D721Med (cell line): Measurements from ENCODE around the gene CALHM5.

Experiments used
- DNase-seq: peaks from one replicate; pipeline ENCODE4 v3.0.0; 2011; ENCODE audit warnings: low spot score; ENCODE audit not compliant: insufficient read length
- FAIRE-seq: peaks from 2 replicates; lab custom pipeline; 2011; peaks lifted over from hg19 to GRCh38; lab: Jason Lieb, UNC
- TF ChIP-seq, protein P1 (sequence below): IDR thresholded peaks from 2 replicates; pipeline ENCODE4 v1.5.1; 2012; ENCODE audit warnings: mild to moderate bottlenecking, control low read depth; ENCODE audit not compliant: insufficient read depth; ENCODE audit errors: missing control alignments

The CALHM5 gene

DNA sequence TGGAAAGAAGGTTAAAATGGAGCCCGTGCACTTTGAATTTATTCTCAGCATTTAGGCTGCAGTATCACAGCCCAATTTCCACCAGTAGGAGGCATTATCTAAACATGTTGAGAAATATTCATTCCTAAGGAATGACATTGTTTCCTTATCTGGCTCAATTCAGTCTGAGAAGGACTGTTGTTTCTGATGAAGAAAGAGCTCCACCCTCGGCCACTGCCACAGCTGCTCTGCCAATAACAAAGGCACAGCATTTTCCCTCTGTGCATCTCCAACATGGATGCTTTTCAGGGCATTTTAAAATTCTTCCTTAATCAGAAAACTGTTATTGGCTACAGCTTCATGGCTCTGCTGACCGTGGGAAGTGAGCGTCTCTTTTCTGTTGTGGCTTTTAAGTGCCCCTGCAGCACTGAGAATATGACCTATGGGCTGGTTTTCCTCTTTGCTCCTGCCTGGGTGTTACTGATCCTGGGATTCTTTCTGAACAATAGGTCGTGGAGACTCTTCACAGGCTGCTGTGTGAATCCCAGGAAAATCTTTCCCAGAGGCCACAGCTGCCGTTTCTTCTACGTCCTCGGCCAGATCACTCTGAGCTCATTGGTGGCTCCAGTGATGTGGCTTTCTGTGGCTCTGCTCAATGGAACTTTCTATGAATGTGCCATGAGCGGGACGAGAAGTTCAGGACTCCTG, at the start of gene CALHM5:
Gene CALHM5, plus strand, starts transcription at position 216 of the 687 bp plus-strand sequence. Its CDS starts 58 bp downstream, at position 274.
- DNase-seq (no peak), FAIRE-seq (no peak)
- TF ChIP-seq, protein P1, sequence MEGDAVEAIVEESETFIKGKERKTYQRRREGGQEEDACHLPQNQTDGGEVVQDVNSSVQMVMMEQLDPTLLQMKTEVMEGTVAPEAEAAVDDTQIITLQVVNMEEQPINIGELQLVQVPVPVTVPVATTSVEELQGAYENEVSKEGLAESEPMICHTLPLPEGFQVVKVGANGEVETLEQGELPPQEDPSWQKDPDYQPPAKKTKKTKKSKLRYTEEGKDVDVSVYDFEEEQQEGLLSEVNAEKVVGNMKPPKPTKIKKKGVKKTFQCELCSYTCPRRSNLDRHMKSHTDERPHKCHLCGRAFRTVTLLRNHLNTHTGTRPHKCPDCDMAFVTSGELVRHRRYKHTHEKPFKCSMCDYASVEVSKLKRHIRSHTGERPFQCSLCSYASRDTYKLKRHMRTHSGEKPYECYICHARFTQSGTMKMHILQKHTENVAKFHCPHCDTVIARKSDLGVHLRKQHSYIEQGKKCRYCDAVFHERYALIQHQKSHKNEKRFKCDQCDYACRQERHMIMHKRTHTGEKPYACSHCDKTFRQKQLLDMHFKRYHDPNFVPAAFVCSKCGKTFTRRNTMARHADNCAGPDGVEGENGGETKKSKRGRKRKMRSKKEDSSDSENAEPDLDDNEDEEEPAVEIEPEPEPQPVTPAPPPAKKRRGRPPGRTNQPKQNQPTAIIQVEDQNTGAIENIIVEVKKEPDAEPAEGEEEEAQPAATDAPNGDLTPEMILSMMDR = peak; percentile 36

- TF ChIP-seq, protein P1 = no peak
- DNase-seq (no peak), FAIRE-seq (no peak)
Observed at GRCh38 chr6:116461932-116462885, 49.2 kb upstream of the CALHM5 start.

DNA sequence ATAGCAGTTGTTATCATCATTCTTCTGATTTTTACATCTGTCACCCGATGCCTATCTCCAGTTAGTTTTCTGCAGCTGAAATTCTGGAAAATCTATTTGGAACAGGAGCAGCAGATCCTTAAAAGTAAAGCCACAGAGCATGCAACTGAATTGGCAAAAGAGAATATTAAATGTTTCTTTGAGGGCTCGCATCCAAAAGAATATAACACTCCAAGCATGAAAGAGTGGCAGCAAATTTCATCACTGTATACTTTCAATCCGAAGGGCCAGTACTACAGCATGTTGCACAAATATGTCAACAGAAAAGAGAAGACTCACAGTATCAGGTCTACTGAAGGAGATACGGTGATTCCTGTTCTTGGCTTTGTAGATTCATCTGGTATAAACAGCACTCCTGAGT, 48.1 kb upstream of the CALHM5 start:
- no peak for DNase-seq
- no peak for FAIRE-seq
- TF ChIP-seq, protein P1 = no peak

- TF ChIP-seq, protein P1 = no peak
- no peak for DNase-seq
- FAIRE-seq = no peak
Observed at GRCh38 chr6:116465246-116465645, 46.2 kb upstream of the CALHM5 start.

DNA sequence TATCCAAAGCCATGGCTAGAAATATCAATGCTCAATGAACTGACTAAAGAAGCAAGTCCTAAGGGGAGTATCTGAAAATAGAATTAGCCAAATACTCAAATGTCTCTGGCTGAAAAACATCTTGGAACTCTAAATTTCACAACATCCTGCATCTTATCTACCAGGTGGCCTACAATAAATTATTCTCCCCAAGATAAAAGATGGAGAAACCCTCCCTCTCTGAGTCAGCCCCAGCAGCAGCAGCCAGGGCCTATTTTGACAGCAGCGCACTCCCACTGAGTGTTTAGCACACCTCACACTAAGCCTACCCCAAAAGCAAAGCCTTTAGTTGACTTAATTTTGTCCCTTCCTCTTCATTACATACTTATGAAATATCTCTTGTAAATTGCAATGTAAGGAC, 44.3 kb upstream of the CALHM5 start:
- TF ChIP-seq, protein P1 = no peak
- no peak for FAIRE-seq
- no peak for DNase-seq

DNA sequence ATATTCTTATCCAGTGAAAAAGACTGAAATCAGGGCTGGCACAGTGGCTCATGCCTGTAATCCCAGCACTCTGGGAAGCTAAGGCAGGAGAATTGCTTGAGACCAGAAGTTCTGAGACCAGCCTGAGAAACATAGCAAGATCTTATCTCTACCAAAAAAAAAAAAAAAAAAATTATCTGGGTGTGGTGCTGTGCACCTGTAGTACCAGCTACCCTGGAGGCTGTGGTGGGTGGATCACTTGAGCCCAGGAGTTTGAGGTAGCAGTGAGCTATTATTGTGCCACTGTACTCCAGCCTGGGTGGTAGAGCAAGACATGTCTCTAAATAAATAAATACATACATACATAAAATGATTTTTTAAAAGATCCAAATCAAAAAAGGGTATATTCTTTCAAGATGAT, 43.9 kb upstream of the CALHM5 start:
- TF ChIP-seq, protein P1 = no peak
- DNase-seq (no peak), FAIRE-seq (no peak)
